Upper lobe of left lung (tissue), 4 donors: ENCODE measurements around the gene CAB39.

Experiments used
- CTCF ChIP-seq, 6 experiments: fragments of 450-650 bp in 4 of 6; fragments of 200-600 bp in 2 of 6; sonication (generic) in 2 of 6; IDR thresholded peaks; one replicate each; pipeline ENCODE4 v1.5.1; 2016 to 2019; ENCODE audit warnings: antibody characterized with exemption in 6 of 6
- EP300 ChIP-seq, 4 donors: sonication (generic); formaldehyde crosslinking; IDR thresholded peaks; one replicate each; pipeline ENCODE4 v1.5.1; 2017; ENCODE audit warnings: antibody characterized with exemption in 4 of 4, control low read depth in 2 of 4
- POLR2A ChIP-seq, 4 donors: fragments of 450-650 bp; IDR thresholded peaks; one replicate each; pipeline ENCODE4 v1.5.1; 2016 to 2017; ENCODE audit warnings: antibody characterized with exemption in 4 of 4, mild to moderate bottlenecking in 2 of 4
- POLR2AphosphoS5 ChIP-seq, 2 donors: sonication (generic); formaldehyde crosslinking; IDR thresholded peaks; one replicate each; pipeline ENCODE4 v1.5.1; 2017; ENCODE audit warnings: antibody characterized with exemption in 2 of 2

GRCh38 chr2:230693411-230693810 lies 19.2 kb upstream of the CAB39 start:
- no peak for TF ChIP-seq POLR2A (IDR thresholded peaks at IDR 0.05)
- TF ChIP-seq EP300 (IDR thresholded peaks at IDR 0.05), result no peak
- TF ChIP-seq CTCF (IDR thresholded peaks at IDR 0.05), result no peak
- no peak for TF ChIP-seq POLR2AphosphoS5 (IDR thresholded peaks at IDR 0.05)
